HCT116 (cell line): ENCODE results near the gene ATF7.

ENCODE experiments used
- ELF1 ChIP-seq: IDR thresholded peaks from 2 replicates; pipeline ENCODE4 v1.6.1; 2012; ENCODE audit warnings: low read depth, borderline replicate concordance
- EZH2 ChIP-seq: fragments of 200-600 bp; sonication (generic); IDR thresholded peaks from 2 replicates; pipeline ENCODE4 v1.6.1; 2017; ENCODE audit warnings: antibody characterized with exemption, mixed run types
- EZH2phosphoT487 ChIP-seq: fragments of 200-600 bp; IDR thresholded peaks from 2 replicates; pipeline ENCODE4 v1.6.1; 2018; ENCODE audit warnings: antibody characterized with exemption, borderline replicate concordance
- JUND ChIP-seq: IDR thresholded peaks from 2 replicates; pipeline ENCODE4 v1.6.1; 2012
- POLR2A ChIP-seq: IDR thresholded peaks from 2 replicates; pipeline ENCODE4 v1.7.0; 2011; ENCODE audit warnings: borderline replicate concordance; ENCODE audit not compliant: insufficient read depth, insufficient read length; ENCODE audit errors: extremely low read depth
- POLR2AphosphoS5 ChIP-seq: IDR thresholded peaks from 2 replicates; pipeline ENCODE4 v1.6.1; 2011; ENCODE audit warnings: mild to moderate bottlenecking, low read depth, low read length, moderate library complexity
- RAD21 ChIP-seq: IDR thresholded peaks from 2 replicates; pipeline ENCODE4 v1.6.1; 2012; ENCODE audit warnings: low read depth, mild to moderate bottlenecking
- SIN3A ChIP-seq: IDR thresholded peaks from 2 replicates; pipeline ENCODE4 v1.6.1; 2012; ENCODE audit warnings: low read depth
- TF ChIP-seq, protein P1 (sequence below), 3 experiments: fragments of 200-600 bp in 1 of 3; sonication (generic) in 1 of 3; IDR thresholded peaks in 2 of 3; conservative IDR thresholded peaks in 1 of 3; 2 replicates each; pipeline ENCODE4 v1.5.1; 2012 to 2017; ENCODE audit warnings: low read depth in 2 of 3, low read length in 2 of 3, antibody characterized with exemption in 1 of 3, borderline replicate concordance in 1 of 3, control low read depth in 1 of 3, mild to moderate bottlenecking in 1 of 3, mixed read lengths in 1 of 3, mixed run types in 1 of 3, moderate library complexity in 1 of 3; ENCODE audit not compliant: insufficient read depth in 1 of 3
- TF ChIP-seq, protein P2 (sequence below): IDR thresholded peaks from 2 replicates; pipeline ENCODE4 v1.6.1; 2011; ENCODE audit warnings: mild to moderate bottlenecking, low read length, moderate library complexity; ENCODE audit not compliant: insufficient replicate concordance; ENCODE audit errors: extremely low read depth
- TF ChIP-seq, protein P3 (sequence below): IDR thresholded peaks from 2 replicates; pipeline ENCODE4 v1.6.1; 2012

DNA sequence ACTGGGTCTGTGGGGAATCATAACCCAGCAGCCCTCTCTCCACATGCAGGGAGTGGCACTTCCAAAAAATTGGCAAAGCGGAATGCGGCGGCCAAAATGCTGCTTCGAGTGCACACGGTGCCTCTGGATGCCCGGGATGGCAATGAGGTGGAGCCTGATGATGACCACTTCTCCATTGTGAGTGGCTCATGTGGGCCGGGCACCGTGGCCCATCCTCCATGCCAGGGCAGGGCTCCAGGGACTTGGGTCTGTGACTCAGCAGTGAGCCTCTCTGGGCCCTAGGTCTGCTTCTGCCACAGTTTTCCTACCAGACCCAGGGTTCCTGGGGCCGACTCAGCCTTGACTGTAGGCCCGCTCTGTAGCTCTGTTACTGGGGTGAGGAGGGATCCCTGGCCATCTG is 121.1 kb downstream of the ATF7 start:
- no peak for TF ChIP-seq EZH2
- no peak for TF ChIP-seq ELF1
- TF ChIP-seq, protein P1, sequence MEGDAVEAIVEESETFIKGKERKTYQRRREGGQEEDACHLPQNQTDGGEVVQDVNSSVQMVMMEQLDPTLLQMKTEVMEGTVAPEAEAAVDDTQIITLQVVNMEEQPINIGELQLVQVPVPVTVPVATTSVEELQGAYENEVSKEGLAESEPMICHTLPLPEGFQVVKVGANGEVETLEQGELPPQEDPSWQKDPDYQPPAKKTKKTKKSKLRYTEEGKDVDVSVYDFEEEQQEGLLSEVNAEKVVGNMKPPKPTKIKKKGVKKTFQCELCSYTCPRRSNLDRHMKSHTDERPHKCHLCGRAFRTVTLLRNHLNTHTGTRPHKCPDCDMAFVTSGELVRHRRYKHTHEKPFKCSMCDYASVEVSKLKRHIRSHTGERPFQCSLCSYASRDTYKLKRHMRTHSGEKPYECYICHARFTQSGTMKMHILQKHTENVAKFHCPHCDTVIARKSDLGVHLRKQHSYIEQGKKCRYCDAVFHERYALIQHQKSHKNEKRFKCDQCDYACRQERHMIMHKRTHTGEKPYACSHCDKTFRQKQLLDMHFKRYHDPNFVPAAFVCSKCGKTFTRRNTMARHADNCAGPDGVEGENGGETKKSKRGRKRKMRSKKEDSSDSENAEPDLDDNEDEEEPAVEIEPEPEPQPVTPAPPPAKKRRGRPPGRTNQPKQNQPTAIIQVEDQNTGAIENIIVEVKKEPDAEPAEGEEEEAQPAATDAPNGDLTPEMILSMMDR (IDR thresholded peaks at IDR 0.05 in 2 of 3, conservative IDR thresholded peaks at IDR 0.05 in 1 of 3; ENCODE audit: borderline replicate concordance in 1 of 3, insufficient read depth in 1 of 3, low read depth in 2 of 3, low read length in 2 of 3) = no peak
- TF ChIP-seq RAD21 = no peak
- TF ChIP-seq SIN3A = no peak
- TF ChIP-seq EZH2phosphoT487 = no peak
- no peak for TF ChIP-seq POLR2A
- TF ChIP-seq JUND = no peak
- TF ChIP-seq, protein P2, sequence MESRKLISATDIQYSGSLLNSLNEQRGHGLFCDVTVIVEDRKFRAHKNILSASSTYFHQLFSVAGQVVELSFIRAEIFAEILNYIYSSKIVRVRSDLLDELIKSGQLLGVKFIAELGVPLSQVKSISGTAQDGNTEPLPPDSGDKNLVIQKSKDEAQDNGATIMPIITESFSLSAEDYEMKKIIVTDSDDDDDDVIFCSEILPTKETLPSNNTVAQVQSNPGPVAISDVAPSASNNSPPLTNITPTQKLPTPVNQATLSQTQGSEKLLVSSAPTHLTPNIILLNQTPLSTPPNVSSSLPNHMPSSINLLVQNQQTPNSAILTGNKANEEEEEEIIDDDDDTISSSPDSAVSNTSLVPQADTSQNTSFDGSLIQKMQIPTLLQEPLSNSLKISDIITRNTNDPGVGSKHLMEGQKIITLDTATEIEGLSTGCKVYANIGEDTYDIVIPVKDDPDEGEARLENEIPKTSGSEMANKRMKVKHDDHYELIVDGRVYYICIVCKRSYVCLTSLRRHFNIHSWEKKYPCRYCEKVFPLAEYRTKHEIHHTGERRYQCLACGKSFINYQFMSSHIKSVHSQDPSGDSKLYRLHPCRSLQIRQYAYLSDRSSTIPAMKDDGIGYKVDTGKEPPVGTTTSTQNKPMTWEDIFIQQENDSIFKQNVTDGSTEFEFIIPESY = no peak
- TF ChIP-seq, protein P3, sequence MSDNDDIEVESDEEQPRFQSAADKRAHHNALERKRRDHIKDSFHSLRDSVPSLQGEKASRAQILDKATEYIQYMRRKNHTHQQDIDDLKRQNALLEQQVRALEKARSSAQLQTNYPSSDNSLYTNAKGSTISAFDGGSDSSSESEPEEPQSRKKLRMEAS = no peak
- TF ChIP-seq POLR2AphosphoS5 = no peak
